OCI-LY7 (cell line): ENCODE data around the gene TIMM23. TPM values are rescaled to one million over a fixed set of nuclear protein-coding genes. Genes with fewer than 3 reads are reported as not detected.
A peak's percentile ranks its signal among the peaks of the same experiment; 100 is the strongest.

ENCODE experiments used
- BruUV-seq: library from RNA; stranded (reverse); fragments of 400-500 nt; replicated peaks from 2 replicates; lab custom pipeline; 2021; lab: Mats Ljungman, UMichigan
- CTCF ChIA-PET: fragments of 300-600 bp; sonication (Branson Sonifier 250); formaldehyde crosslinking; loops from one replicate; lab custom pipeline; 2022; ENCODE audit warnings: antibody characterized with exemption; ENCODE audit not compliant: unreplicated experiment; lab: Charles Lee
- POLR2A ChIA-PET: fragments of 300-600 bp; sonication (Branson Sonifier 250); formaldehyde crosslinking; loops from one replicate; lab custom pipeline; 2022; ENCODE audit warnings: antibody characterized with exemption; lab: Charles Lee
- DNase-seq: peaks from one replicate; pipeline ENCODE4 v3.0.0-alpha.2; 2015; ENCODE audit warnings: low spot score
- H2AFZ ChIP-seq: fragments of 200-600 bp; sonication (generic), shearing (Covaris generic); 2 replicates; pipeline ENCODE4 v1.6.1; 2014; ENCODE audit warnings: mild to moderate bottlenecking, antibody characterized with exemption, low read length, moderate library complexity
- H3K27ac ChIP-seq: fragments of 200-600 bp; sonication (generic); 2 replicates; pipeline ENCODE4 v1.5.1; 2014; ENCODE audit warnings: mixed run types, low read depth, mild to moderate bottlenecking, moderate library complexity, low read length, inconsistent platforms; ENCODE audit not compliant: poor library complexity, severe bottlenecking
- H3K36me3 ChIP-seq: fragments of 200-600 bp; sonication (generic); 2 replicates; pipeline ENCODE4 v1.6.1; 2014; ENCODE audit warnings: mild to moderate bottlenecking, antibody characterized with exemption, low read length, moderate library complexity, mixed read lengths; ENCODE audit not compliant: insufficient read depth
- H3K4me1 ChIP-seq: fragments of 200-600 bp; sonication (generic); 2 replicates; pipeline ENCODE4 v1.5.1; 2014; ENCODE audit warnings: mild to moderate bottlenecking, low read length; ENCODE audit not compliant: insufficient read depth, poor library complexity, severe bottlenecking
- H3K4me2 ChIP-seq: fragments of 200-600 bp; sonication (generic); 2 replicates; pipeline ENCODE4 v1.6.1; 2014; ENCODE audit warnings: mild to moderate bottlenecking, low read length
- H3K4me3 ChIP-seq: fragments of 200-600 bp; sonication (generic); 2 replicates; pipeline ENCODE4 v1.5.1; 2014; ENCODE audit warnings: mild to moderate bottlenecking, low read depth, low read length; ENCODE audit not compliant: poor library complexity, severe bottlenecking
- H3K79me2 ChIP-seq: fragments of 200-600 bp; sonication (generic); 2 replicates; pipeline ENCODE4 v1.6.1; 2016; ENCODE audit warnings: low read depth, mild to moderate bottlenecking, low read length, moderate library complexity, mixed read lengths; ENCODE audit not compliant: insufficient read depth
- H3K9me2 ChIP-seq: fragments of 200-600 bp; sonication (generic); 2 replicates; pipeline ENCODE4 v1.6.1; 2016; ENCODE audit warnings: mild to moderate bottlenecking, low read length, mixed read lengths; ENCODE audit not compliant: insufficient read depth
- H3K9me3 ChIP-seq: fragments of 200-600 bp; sonication (generic); 2 replicates; pipeline ENCODE4 v1.6.1; 2014; ENCODE audit warnings: mild to moderate bottlenecking, mixed run types, low read length, mixed read lengths
- H4K20me1 ChIP-seq: fragments of 200-600 bp; sonication (generic); 2 replicates; pipeline ENCODE4 v1.6.1; 2014; ENCODE audit warnings: mild to moderate bottlenecking, antibody characterized with exemption, low read length, moderate library complexity, mixed read lengths; ENCODE audit not compliant: insufficient read depth
- CTCF ChIP-seq: fragments of 200-600 bp; sonication (generic); conservative IDR thresholded peaks from 2 replicates; pipeline ENCODE4 v1.5.1; 2014; ENCODE audit warnings: mild to moderate bottlenecking, antibody characterized with exemption, low read length, moderate library complexity, mixed read lengths
- EZH2phosphoT487 ChIP-seq: fragments of 200-600 bp; sonication (generic); IDR thresholded peaks from 2 replicates; pipeline ENCODE4 v1.6.1; 2018; ENCODE audit warnings: low read depth, borderline replicate concordance, mild to moderate bottlenecking, mixed run types, antibody characterized with exemption, low read length, moderate library complexity, mixed read lengths
- intact Hi-C: fragments of 100-400 bp; cut with micrococcal nuclease; formaldehyde crosslinking; loops from one replicate; pipeline ENCODE4 v1.10.0; 2022; ENCODE audit not compliant: unreplicated experiment
- total RNA-seq, 2 experiments: library from RNA; depleted of rRNA in 1 of 2; stranded (reverse); fragments of >200 nt in 1 of 2; shearing (Covaris generic) in 1 of 2; gene quantifications; 2 replicates each; pipeline ENCODE4 v1.2.3, GENCODE V29; 2014 to 2022

Gene TIMM23
- total RNA-seq, 2 experiments from 2014 or later: 50.5 to 59.1 TPM

- CTCF ChIA-PET: no interaction called here
- H2AFZ ChIP-seq: peak overlapping the region; percentile 18; the same call in 1 of the 2 replicates
These were observed 61.3 kb downstream of the TIMM23 start for GRCh38 chr10:46033602-46034011.

GRCh38 chr10:46035923-46036849, 63.9 kb downstream of the TIMM23 start:
- Histone ChIP-seq H3K36me3 (no peaks in the 10 kb centered on the region), H2AFZ (peak overlapping the region; percentile 2; the same call in 1 of the 2 replicates), H3K27ac (no peak overlapping the region), H4K20me1 (no peaks in the 10 kb centered on the region), H3K9me3 (no peaks in the 10 kb centered on the region), H3K4me1 (no peaks in the 10 kb centered on the region), H3K4me3 (no peak overlapping the region), H3K9me2 (no peaks in the 10 kb centered on the region), H3K79me2 (no peaks in the 10 kb centered on the region), H3K4me2 (no peak overlapping the region)
- CTCF ChIA-PET: no interaction called here
- BruUV-seq: no TSS peak
- DNase-seq: no peak
- TF ChIP-seq CTCF: peak; percentile 56
- TF ChIP-seq EZH2phosphoT487: no peak
- POLR2A ChIA-PET: interaction anchor here (0.7 to 1.3 kb wide), 3 partner anchors 55 to 474 kb away, joined by 3 to 4 read pairs (median 3); no protein-coding TSS in a partner anchor
- intact Hi-C loops: no loop called here

More at GRCh38 chr10:46033602-46034011, 61.3 kb downstream of the TIMM23 start:
- Histone ChIP-seq H3K27ac (no peak overlapping the region), H3K4me1 (peaks cover 10% of the 10 kb centered on the region), H3K79me2 (peaks cover 16% of the 10 kb centered on the region), H3K4me3 (no peak overlapping the region), H3K4me2 (no peak overlapping the region), H3K9me2 (no peaks in the 10 kb centered on the region), H3K9me3 (no peaks in the 10 kb centered on the region), H4K20me1 (peaks cover 10% of the 10 kb centered on the region; the same call in 1 of the 2 replicates), H3K36me3 (no peaks in the 10 kb centered on the region)
- no peak for DNase-seq
- BruUV-seq: no TSS peak
- TF ChIP-seq EZH2phosphoT487: no peak
- no peak for TF ChIP-seq CTCF
- intact Hi-C loops: loop anchor here (5.0 kb wide), 2 partner anchors 59 to 1031 kb away; partner anchors contain the start of gene ZNF22
- POLR2A ChIA-PET: interaction anchor here (1.3 kb wide), 1 partner anchor 13 kb away, joined by 5 read pairs; no protein-coding TSS in a partner anchor
